Naive thymus-derived CD4-positive, alpha-beta T cell (primary cell): ENCODE measurements around the gene CDH23. TPM values are rescaled to one million over a fixed set of nuclear protein-coding genes. Genes with fewer than 3 reads are reported as not detected.
"Not testable (repeated sequence)": the region's sequence is repeated elsewhere in the genome, so short reads cannot be mapped to it uniquely, and the experiment has no call there.

Source experiments
- ATAC-seq: fragments of 150-1000 bp; cut with Tn5 transposase; 2 replicates; pipeline ENCODE4 v1.10.0; 2021; ENCODE audit warnings: mild to moderate bottlenecking, moderate library complexity
- CTCF ChIA-PET: fragments of 350-600 bp; sonication (Branson Sonifier 250); formaldehyde crosslinking; loops from one replicate; lab custom pipeline; 2021; ENCODE audit warnings: antibody characterized with exemption; lab: Charles Lee
- POLR2A ChIA-PET: fragments of 350-600 bp; sonication (Branson Sonifier 250); formaldehyde crosslinking; loops from one replicate; lab custom pipeline; 2021; ENCODE audit warnings: antibody characterized with exemption, inconsistent platforms; lab: Charles Lee
- DNase-seq, 9 donors: peaks; one replicate each; pipeline versions ENCODE4 v3.0.0 to v3.0.0-alpha.2; 2020 to 2022; ENCODE audit warnings: mixed read lengths in 1 of 9
- H3K27ac ChIP-seq: one replicate; pipeline ENCODE4 v1.7.0; 2013; ENCODE audit warnings: mild to moderate bottlenecking, low read depth, low read length, moderate library complexity
- H3K27me3 ChIP-seq, 2 donors: one replicate each; pipeline ENCODE4 v1.7.0; 2013; ENCODE audit warnings: low read length in 2 of 2, mild to moderate bottlenecking in 2 of 2, moderate library complexity in 2 of 2; ENCODE audit not compliant: control insufficient read depth in 2 of 2, insufficient read depth in 2 of 2
- H3K36me3 ChIP-seq, 3 experiments: 1 replicate in 2 of 3; 2 replicates in 1 of 3; pipeline ENCODE4 v1.7.0; 2013; ENCODE audit warnings: low read length in 3 of 3, mild to moderate bottlenecking in 3 of 3, moderate library complexity in 1 of 3; ENCODE audit not compliant: insufficient read depth in 3 of 3, control insufficient read depth in 2 of 3
- H3K4me1 ChIP-seq, 2 donors: one replicate each; pipeline ENCODE4 v1.7.0; 2013; ENCODE audit warnings: low read length in 2 of 2, mild to moderate bottlenecking in 2 of 2, moderate library complexity in 1 of 2; ENCODE audit not compliant: control insufficient read depth in 2 of 2, insufficient read depth in 2 of 2
- H3K4me3 ChIP-seq: 2 replicates; pipeline ENCODE4 v1.7.0; 2013; ENCODE audit warnings: mild to moderate bottlenecking, low read length
- H3K9me3 ChIP-seq, 3 experiments: 1 replicate in 2 of 3; 2 replicates in 1 of 3; pipeline ENCODE4 v1.7.0; 2013; ENCODE audit warnings: low read length in 3 of 3; ENCODE audit not compliant: control insufficient read depth in 2 of 3
- H3K27ac Mint-ChIP-seq, 9 donors: one replicate each; pipeline ENCODE4 v1.8.0; 2020 to 2022; ENCODE audit warnings: mixed read lengths in 9 of 9, mild to moderate bottlenecking in 8 of 9, moderate library complexity in 5 of 9, inconsistent platforms in 2 of 9
- H3K27me3 Mint-ChIP-seq, 5 donors: one replicate each; pipeline ENCODE4 v1.8.0; 2021 to 2022; ENCODE audit warnings: mixed read lengths in 5 of 5, mild to moderate bottlenecking in 1 of 5
- H3K36me3 Mint-ChIP-seq, 5 donors: one replicate each; pipeline ENCODE4 v1.8.0; 2020 to 2022; ENCODE audit warnings: mixed read lengths in 5 of 5, mild to moderate bottlenecking in 3 of 5, inconsistent platforms in 1 of 5
- H3K4me1 Mint-ChIP-seq, 7 donors: one replicate each; pipeline ENCODE4 v1.8.0; 2020 to 2022; ENCODE audit warnings: mixed read lengths in 7 of 7, mild to moderate bottlenecking in 3 of 7, inconsistent platforms in 1 of 7
- H3K4me3 Mint-ChIP-seq, 10 donors: one replicate each; pipeline ENCODE4 v1.8.0; 2020 to 2022; ENCODE audit warnings: mild to moderate bottlenecking in 10 of 10, mixed read lengths in 10 of 10, moderate library complexity in 6 of 10, inconsistent platforms in 2 of 10
- H3K9me3 Mint-ChIP-seq, 11 donors: one replicate each; pipeline ENCODE4 v1.8.0; 2020 to 2022; ENCODE audit warnings: mixed read lengths in 11 of 11, mild to moderate bottlenecking in 4 of 11, inconsistent platforms in 1 of 11, moderate library complexity in 1 of 11
- intact Hi-C, 2 donors: fragments of 100-400 bp; cut with micrococcal nuclease; formaldehyde crosslinking; loops; one replicate each; pipeline ENCODE4 v1.15.1; 2023
- polyA plus RNA-seq, 2 donors: library from polyadenylated mRNA; unstranded; fragments of 300-500 nt; fragmentation: Illumina TruSeq; gene quantifications; one replicate each; pipeline ENCODE4 v1.2.3, GENCODE V29; 2021
- total RNA-seq, 6 experiments: library from RNA in 5 of 6; stranded (reverse) in 5 of 6; gene quantifications; 1 replicate in 5 of 6; 2 replicates in 1 of 6; pipeline ENCODE4 v1.2.3 and lab custom pipeline; 2021 to 2026

Gene CDH23
- total and polyA plus RNA-seq, 7 experiments from 2014 or later: 1.1 to 18.3 (median 7.9) TPM

- peaks cover 0 to 52% (median 3%) of the 10 kb centered on the region in 5 donors for H3K36me3 Mint-ChIP-seq
- Histone ChIP-seq H3K36me3 (peaks cover 0 to 63% (median 0%) of the 10 kb centered on the region in 3 experiments), H3K27me3 (no peaks in the 10 kb centered on the region), H3K27ac (no peak overlapping the region), H3K9me3 (no peaks in the 10 kb centered on the region), H3K4me3 (no peak overlapping the region), H3K4me1 (no peaks in the 10 kb centered on the region)
- CTCF ChIA-PET: interaction anchor here (1.2 kb wide), 1 partner anchor 34 kb away, joined by 5 read pairs; no protein-coding TSS in a partner anchor
- DNase-seq: no peak
- H3K4me1 Mint-ChIP-seq: peaks cover 0 to 16% (median 0%) of the 10 kb centered on the region in 7 donors
- H3K9me3 Mint-ChIP-seq: no peaks in the 10 kb centered on the region
- H3K4me3 Mint-ChIP-seq: no peak overlapping the region
- H3K27me3 Mint-ChIP-seq: no peaks in the 10 kb centered on the region
- POLR2A ChIA-PET: no interaction called here
- no peak overlapping the region for H3K27ac Mint-ChIP-seq
- intact Hi-C loops: no loop called here
- no peak for ATAC-seq
These were observed 43.1 kb upstream of the CDH23 start for GRCh38 chr10:71353639-71354038.

GRCh38 chr10:71354776-71355175 lies 41.9 kb upstream of the CDH23 start:
- Mint-ChIP-seq H3K36me3 (peaks cover 0 to 59% (median 10%) of the 10 kb centered on the region in 5 donors), H3K9me3 (no peaks in the 10 kb centered on the region), H3K4me1 (peaks cover 0 to 12% (median 0%) of the 10 kb centered on the region in 7 donors), H3K27me3 (no peaks in the 10 kb centered on the region), H3K4me3 (no peak overlapping the region), H3K27ac (no peak overlapping the region)
- H3K4me3 ChIP-seq: no peak overlapping the region
- ChIA-PET POLR2A (no interaction called here), CTCF (no interaction called here)
- intact Hi-C loops: no loop called here
- H3K9me3 ChIP-seq: no peaks in the 10 kb centered on the region
- no peak for DNase-seq
- ATAC-seq: no peak
- no peak overlapping the region for H3K27ac ChIP-seq
- H3K27me3 ChIP-seq: no peaks in the 10 kb centered on the region
- no peaks in the 10 kb centered on the region for H3K4me1 ChIP-seq
- peaks cover 0 to 71% (median 0%) of the 10 kb centered on the region in 3 experiments for H3K36me3 ChIP-seq

DNA sequence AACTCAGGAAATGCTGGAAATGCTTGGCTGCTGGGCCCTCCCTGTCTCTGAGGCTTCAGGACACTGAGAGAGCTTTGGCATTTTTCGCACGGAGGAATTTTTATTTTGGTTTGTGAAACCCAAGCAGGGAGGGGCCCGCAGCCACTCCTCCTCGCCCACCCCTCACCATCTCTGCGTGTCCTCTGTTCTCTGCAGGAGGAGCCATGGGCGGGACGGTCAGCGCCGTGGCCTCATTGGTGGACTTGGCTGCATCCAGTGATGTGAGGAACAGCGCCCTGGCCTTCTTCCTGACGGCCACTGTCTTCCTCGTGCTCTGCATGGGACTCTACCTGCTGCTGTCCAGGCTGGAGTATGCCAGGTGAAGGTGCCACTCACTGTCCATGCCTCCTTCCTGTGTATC lies 40.8 kb upstream of the CDH23 start:
- H3K4me1 ChIP-seq: no peaks in the 10 kb centered on the region

GRCh38 chr10:71357792-71358265 lies 38.9 kb upstream of the CDH23 start:
- Mint-ChIP-seq H3K9me3 (no peaks in the 10 kb centered on the region), H3K4me1 (peaks cover 0 to 4% (median 0%) of the 10 kb centered on the region in 7 donors), H3K27ac (peak overlapping the region in 1 of 9 donors; percentile 43), H3K36me3 (peaks cover 0 to 62% (median 21%) of the 10 kb centered on the region in 5 donors), H3K27me3 (no peaks in the 10 kb centered on the region), H3K4me3 (no peak overlapping the region)
- Histone ChIP-seq H3K27ac (no peak overlapping the region), H3K36me3 (peaks cover 0 to 71% (median 0%) of the 10 kb centered on the region in 3 experiments), H3K4me1 (no peaks in the 10 kb centered on the region), H3K9me3 (no peaks in the 10 kb centered on the region), H3K4me3 (no peak overlapping the region), H3K27me3 (no peaks in the 10 kb centered on the region)
- DNase-seq (no peak), ATAC-seq (no peak)
- intact Hi-C loops: no loop called here
- CTCF ChIA-PET: interaction anchor here (0.9 kb wide), 1 partner anchor 39 kb away, joined by 3 read pairs; the partner anchor contains the start of gene SLC29A3
- POLR2A ChIA-PET: no interaction called here

More for the DNA sequence above, 40.8 kb upstream of the CDH23 start:
- Mint-ChIP-seq H3K4me1 (peaks cover 0 to 5% (median 0%) of the 10 kb centered on the region in 7 donors), H3K27ac (no peak overlapping the region), H3K36me3 (peaks cover 0 to 53% (median 11%) of the 10 kb centered on the region in 5 donors), H3K4me3 (no peak overlapping the region), H3K27me3 (no peaks in the 10 kb centered on the region), H3K9me3 (no peaks in the 10 kb centered on the region)
- DNase-seq (no peak), ATAC-seq (no peak)
- no peaks in the 10 kb centered on the region for H3K27me3 ChIP-seq
- no peaks in the 10 kb centered on the region for H3K9me3 ChIP-seq
- intact Hi-C loops: no loop called here
- no peak overlapping the region for H3K27ac ChIP-seq
- CTCF ChIA-PET: no interaction called here
- H3K36me3 ChIP-seq: peaks cover 0 to 70% (median 0%) of the 10 kb centered on the region in 3 experiments
- no peak overlapping the region for H3K4me3 ChIP-seq
- POLR2A ChIA-PET: no interaction called here

DNA sequence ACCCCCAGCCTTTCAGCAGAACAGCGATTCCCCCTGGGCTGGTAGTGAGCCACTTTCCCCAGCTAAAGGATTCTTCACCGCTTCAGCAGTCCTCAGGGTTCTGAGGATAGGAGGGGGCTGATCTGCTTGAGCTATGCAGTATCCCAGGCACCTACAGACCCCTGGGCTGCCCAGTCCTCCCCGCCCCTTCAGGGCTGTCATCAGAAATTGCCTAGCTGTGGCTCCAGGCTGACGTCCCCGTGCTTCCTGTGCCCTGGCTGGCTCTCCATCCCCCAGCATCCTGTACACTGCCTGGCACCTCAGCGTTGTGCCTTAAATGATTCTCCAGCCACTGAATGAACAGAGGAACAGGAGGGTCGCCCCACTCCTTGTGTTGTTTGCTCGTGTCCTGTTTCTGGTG lies 38.4 kb upstream of the CDH23 start:
- no peak overlapping the region for H3K27ac ChIP-seq
- ChIA-PET CTCF (interaction anchor here (0.9 kb wide), 1 partner anchor 39 kb away, joined by 3 read pairs; the partner anchor contains the start of gene SLC29A3), POLR2A (interaction anchor here (1.4 kb wide), 1 partner anchor 14 kb away, joined by 3 read pairs; no protein-coding TSS in a partner anchor)
- H3K9me3 Mint-ChIP-seq: no peaks in the 10 kb centered on the region
- DNase-seq (no peak), ATAC-seq (no peak)
- peaks cover 0 to 4% (median 0%) of the 10 kb centered on the region in 7 donors for H3K4me1 Mint-ChIP-seq
- H3K4me1 ChIP-seq: no peaks in the 10 kb centered on the region
- intact Hi-C loops: no loop called here
- no peak overlapping the region for H3K4me3 Mint-ChIP-seq
- no peaks in the 10 kb centered on the region for H3K27me3 Mint-ChIP-seq
- H3K4me3 ChIP-seq: no peak overlapping the region
- peaks cover 0 to 64% (median 22%) of the 10 kb centered on the region in 5 donors for H3K36me3 Mint-ChIP-seq
- H3K27me3 ChIP-seq: no peaks in the 10 kb centered on the region
- no peaks in the 10 kb centered on the region for H3K9me3 ChIP-seq
- peak overlapping the region in 1 of 9 donors; percentile 1 for H3K27ac Mint-ChIP-seq
- peaks cover 0 to 70% (median 0%) of the 10 kb centered on the region in 3 experiments for H3K36me3 ChIP-seq

DNA sequence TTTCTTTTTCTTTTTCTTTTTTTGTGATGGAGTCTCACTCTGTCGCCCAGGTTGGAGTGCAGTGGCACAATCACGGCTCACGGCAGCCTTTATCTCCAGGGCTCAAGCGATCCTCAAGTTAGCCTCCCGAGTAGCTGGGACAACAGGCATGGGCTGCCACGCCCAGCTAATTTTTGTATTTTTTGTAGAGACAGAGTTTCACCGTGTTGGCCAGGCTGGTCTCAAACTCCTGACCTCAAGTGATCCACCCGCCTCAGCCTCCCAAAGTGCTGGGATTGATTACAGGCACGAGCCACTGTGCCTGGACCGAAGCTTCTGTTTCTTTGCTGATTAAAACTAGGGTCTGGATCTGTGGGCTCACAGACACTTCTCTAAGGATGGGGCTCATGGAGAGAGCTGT lies 37.8 kb upstream of the CDH23 start:
- peak; percentile 6 for ATAC-seq
- POLR2A ChIA-PET: interaction anchor here (1.4 kb wide), 1 partner anchor 13 kb away, joined by 3 read pairs; no protein-coding TSS in a partner anchor

More for the DNA sequence above, 37.8 kb upstream of the CDH23 start:
- DNase-seq, H3K4me1 Mint-ChIP-seq, H3K9me3 ChIP-seq, H3K27ac Mint-ChIP-seq, H3K4me3 Mint-ChIP-seq, H3K4me1 ChIP-seq, H3K9me3 Mint-ChIP-seq, H3K27me3 Mint-ChIP-seq, intact Hi-C loops, H3K27ac ChIP-seq, H3K4me3 ChIP-seq, H3K27me3 ChIP-seq, CTCF ChIA-PET: not testable (repeated sequence)
- peaks cover 0 to 60% (median 22%) of the 10 kb centered on the region in 5 donors for H3K36me3 Mint-ChIP-seq
- peaks cover 0 to 68% (median 0%) of the 10 kb centered on the region in 3 experiments for H3K36me3 ChIP-seq
